GM23338 (cell line): Measurements from ENCODE around the gene CERT1. TPM values are rescaled to one million over a fixed set of nuclear protein-coding genes. Genes with fewer than 3 reads are reported as not detected.
A peak's percentile ranks its signal among the peaks of the same experiment; 100 is the strongest.

Experiments
- ATAC-seq: fragments of 200-7000 bp; cut with Tn5 transposase; 3 replicates; pipeline ENCODE4 v1.9.1; 2020
- DNase-seq: peaks from one replicate; pipeline ENCODE4 v3.0.0-alpha.2; 2015; ENCODE audit warnings: low spot score
- H2AFZ ChIP-seq: fragments of 200-600 bp; sonication (generic); 2 replicates; pipeline ENCODE4 v1.8.0; 2016; ENCODE audit warnings: antibody characterized with exemption, mild to moderate bottlenecking, moderate library complexity
- H3F3A ChIP-seq: fragments of 200-600 bp; sonication (generic); replicated peaks from 2 replicates; pipeline ENCODE4 v1.8.0; 2017; ENCODE audit warnings: antibody characterized with exemption, mixed run types, low read depth
- H3K27ac ChIP-seq: fragments of 200-600 bp; sonication (generic); 2 replicates; pipeline ENCODE4 v1.6.1; 2016; ENCODE audit warnings: low read depth
- H3K27me3 ChIP-seq: fragments of 200-600 bp; sonication (generic); 2 replicates; pipeline ENCODE4 v1.8.0; 2016; ENCODE audit warnings: mild to moderate bottlenecking, mixed run types, moderate library complexity; ENCODE audit not compliant: insufficient read depth
- H3K36me3 ChIP-seq: fragments of 200-600 bp; sonication (generic); 2 replicates; pipeline ENCODE4 v1.8.0; 2016; ENCODE audit warnings: mild to moderate bottlenecking; ENCODE audit not compliant: insufficient read depth
- H3K4me1 ChIP-seq: fragments of 200-600 bp; sonication (generic); 2 replicates; pipeline ENCODE4 v1.8.0; 2016; ENCODE audit warnings: mild to moderate bottlenecking, moderate library complexity; ENCODE audit not compliant: insufficient read depth
- H3K4me2 ChIP-seq: fragments of 200-600 bp; sonication (generic); 2 replicates; pipeline ENCODE4 v1.7.1; 2017; ENCODE audit warnings: mixed run types
- H3K4me3 ChIP-seq: fragments of 200-600 bp; sonication (generic); 2 replicates; pipeline ENCODE4 v1.6.1; 2016; ENCODE audit warnings: mixed run types
- H3K79me2 ChIP-seq: fragments of 200-600 bp; sonication (generic); replicated peaks from 2 replicates; pipeline ENCODE4 v1.8.0; 2017; ENCODE audit warnings: mild to moderate bottlenecking; ENCODE audit not compliant: insufficient read depth
- H3K9me2 ChIP-seq: fragments of 200-600 bp; sonication (generic); 2 replicates; pipeline ENCODE4 v1.8.0; 2017; ENCODE audit not compliant: insufficient read depth
- H4K20me1 ChIP-seq: fragments of 200-600 bp; sonication (generic); replicated peaks from 2 replicates; pipeline ENCODE4 v1.8.0; 2017; ENCODE audit warnings: mild to moderate bottlenecking; ENCODE audit not compliant: insufficient read depth
- H3K27ac Mint-ChIP-seq: 2 replicates; pipeline ENCODE4 v1.8.0; 2020; ENCODE audit warnings: inconsistent platforms, mild to moderate bottlenecking, moderate library complexity, mixed read lengths
- H3K27me3 Mint-ChIP-seq: 3 replicates; pipeline ENCODE4 v1.8.0; 2022; ENCODE audit warnings: low read depth, mild to moderate bottlenecking, moderate library complexity, mixed read lengths, inconsistent platforms; ENCODE audit not compliant: insufficient read depth, poor library complexity
- H3K36me3 Mint-ChIP-seq: 3 replicates; pipeline ENCODE4 v1.8.0; 2021; ENCODE audit warnings: low read depth, mild to moderate bottlenecking, inconsistent platforms, moderate library complexity, mixed read lengths
- H3K4me1 Mint-ChIP-seq: 3 replicates; pipeline ENCODE4 v1.8.0; 2020; ENCODE audit warnings: mild to moderate bottlenecking, inconsistent platforms, mixed read lengths
- H3K4me3 Mint-ChIP-seq: 3 replicates; pipeline ENCODE4 v1.8.0; 2021; ENCODE audit warnings: moderate library complexity, mild to moderate bottlenecking, inconsistent platforms, mixed read lengths
- H3K9me3 Mint-ChIP-seq: 3 replicates; pipeline ENCODE4 v1.8.0; 2020; ENCODE audit warnings: moderate library complexity, mild to moderate bottlenecking, inconsistent platforms, mixed read lengths
- CREB1 ChIP-seq: fragments of 250-450 bp; sonication (Bioruptor Pico); IDR thresholded peaks from 2 replicates; pipeline ENCODE4 v1.5.0; 2020; ENCODE audit warnings: low read depth, mild to moderate bottlenecking, moderate library complexity
- CTCF ChIP-seq, 2 experiments: fragments of 200-600 bp in 1 of 2; sonication (generic) in 1 of 2; conservative IDR thresholded peaks; 2 replicates each; pipeline versions ENCODE4 v1.5.1 to v1.6.1; 2016 to 2017; ENCODE audit warnings: antibody characterized with exemption in 2 of 2, low read depth in 2 of 2, mild to moderate bottlenecking in 2 of 2, moderate library complexity in 1 of 2
- ETS1 ChIP-seq: IDR thresholded peaks from 2 replicates; pipeline ENCODE4 v1.6.1; 2016; ENCODE audit warnings: antibody characterized with exemption
- EZH2 ChIP-seq: fragments of 200-600 bp; sonication (generic); IDR thresholded peaks from one replicate; pipeline ENCODE4 v1.8.0; 2017; ENCODE audit warnings: antibody characterized with exemption, mild to moderate bottlenecking, low read depth; ENCODE audit not compliant: unreplicated experiment
- EZH2phosphoT487 ChIP-seq: fragments of 200-600 bp; sonication (generic); IDR thresholded peaks from one replicate; pipeline ENCODE4 v1.8.1; 2018; ENCODE audit warnings: antibody characterized with exemption; ENCODE audit not compliant: unreplicated experiment
- JUNB ChIP-seq: IDR thresholded peaks from one replicate; pipeline ENCODE4 v1.6.1; 2016; ENCODE audit warnings: antibody characterized with exemption; ENCODE audit not compliant: unreplicated experiment
- NANOG ChIP-seq: IDR thresholded peaks from 2 replicates; pipeline ENCODE4 v1.6.1; 2016; ENCODE audit warnings: antibody characterized with exemption, borderline replicate concordance
- POLR2AphosphoS5 ChIP-seq: IDR thresholded peaks from 2 replicates; pipeline ENCODE4 v1.6.1; 2016; ENCODE audit warnings: antibody characterized with exemption, low read depth
- STAT1 ChIP-seq: IDR thresholded peaks from one replicate; pipeline ENCODE4 v1.6.1; 2016; ENCODE audit warnings: antibody characterized with exemption; ENCODE audit not compliant: unreplicated experiment
- ZNF114 ChIP-seq: fragments of 250-450 bp; sonication (Bioruptor Pico); IDR thresholded peaks from 2 replicates; pipeline ENCODE4 v1.5.0; 2020; ENCODE audit warnings: mild to moderate bottlenecking, moderate library complexity
- ZNF331 ChIP-seq: fragments of 250-450 bp; sonication (Bioruptor Pico); IDR thresholded peaks from 2 replicates; pipeline ENCODE4 v1.5.0; 2020; ENCODE audit warnings: low read depth, mild to moderate bottlenecking, moderate library complexity
- ZNF462 ChIP-seq: fragments of 250-450 bp; sonication (Bioruptor Pico); IDR thresholded peaks from 2 replicates; pipeline ENCODE4 v1.5.0; 2020; ENCODE audit warnings: mild to moderate bottlenecking, moderate library complexity
- polyA plus RNA-seq: library from polyadenylated mRNA; unstranded; fragments of >200 nt; fragmentation: Nextera tagmentation; extraction: Ambion mirVana; gene quantifications from 2 replicates; pipeline ENCODE4 v1.2.1, GENCODE V29; 2016
- total RNA-seq: library from RNA; depleted of rRNA; stranded (reverse); fragments of >200 nt; shearing (Covaris generic); gene quantifications from 2 replicates; pipeline ENCODE4 v1.2.3, GENCODE V29; 2014
- TF ChIP-seq, protein P1 (sequence below): IDR thresholded peaks from one replicate; pipeline ENCODE4 v1.6.1; 2018; ENCODE audit warnings: antibody characterized with exemption; ENCODE audit not compliant: unreplicated experiment

The CERT1 gene
- total and polyA plus RNA-seq, 2 experiments from 2014 or later, result 36.5 to 40.7 TPM

DNA sequence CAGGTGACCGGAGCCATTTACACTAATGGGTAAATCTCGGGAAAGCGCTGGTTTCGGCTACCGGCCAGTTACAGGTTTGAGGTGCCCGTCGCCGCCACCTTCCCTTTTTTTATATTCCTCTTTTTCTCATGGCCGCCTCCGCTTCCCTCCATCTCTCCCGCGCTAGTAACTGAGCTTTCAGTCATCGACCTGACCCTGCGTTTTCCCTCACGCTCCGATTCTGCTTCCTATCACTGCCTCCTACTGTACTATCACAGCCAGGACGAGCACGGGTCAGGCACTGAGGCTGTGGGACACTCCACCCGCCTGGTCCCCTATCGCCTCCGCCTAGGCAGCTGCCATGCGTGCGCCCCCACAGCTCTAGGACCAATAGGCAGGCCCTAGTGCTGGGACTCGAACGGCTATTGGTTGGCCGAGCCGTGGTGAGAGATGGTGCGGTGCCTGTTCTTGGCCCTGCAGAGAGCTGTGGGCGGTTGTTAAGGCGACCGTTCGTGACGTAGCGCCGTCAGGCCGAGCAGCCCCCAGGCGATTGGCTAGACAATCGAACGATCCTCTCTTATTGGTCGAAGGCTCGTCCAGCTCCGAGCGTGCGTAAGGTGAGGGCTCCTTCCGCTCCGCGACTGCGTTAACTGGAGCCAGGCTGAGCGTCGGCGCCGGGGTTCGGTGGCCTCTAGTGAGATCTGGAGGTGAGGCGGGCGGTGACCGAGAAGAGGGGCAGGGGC is 174.7 kb downstream of the CERT1 start, which contains the start of gene HMGCR:
Gene HMGCR, plus strand, starts transcription at position 606 of the 722 bp plus-strand sequence. CDS start 5,386 bp downstream, outside the sequence.
- no peaks in the 10 kb centered on the region for H3K36me3 ChIP-seq
- Mint-ChIP-seq H3K9me3 (peaks cover 10% of the 10 kb centered on the region; the same call in 2 of the 3 replicates), H3K27me3 (peaks cover 4% of the 10 kb centered on the region), H3K36me3 (peaks cover 23% of the 10 kb centered on the region), H3K4me3 (no peak within 1 kb of the TSS), H3K4me1 (peaks cover 21% of the 10 kb centered on the region), H3K27ac (no peak within 1 kb of the TSS)
- peak within 1 kb of the TSS; percentile 94 for H3K4me3 ChIP-seq
- no peaks in the 10 kb centered on the region for H3K9me2 ChIP-seq
- H3K79me2 ChIP-seq, result peaks cover 47% of the 10 kb centered on the region
- no peak within 1 kb of the TSS for H2AFZ ChIP-seq
- TF ChIP-seq ZNF331 (CRISPR knock-in tag) (no peak), NANOG (0 out of 2 replicates have a peak, but pooled peaks have one; percentile 42), EZH2phosphoT487 (no peak), STAT1 (no peak), ZNF114 (CRISPR knock-in tag) (no peak), ZNF462 (CRISPR knock-in tag) (no peak), CTCF (conservative IDR thresholded peaks at IDR 0.05; ENCODE audit: low read depth in 2 of 2) (peak in 1 of 2 experiments; percentile 72; a peak in 3 of 4 replicates), JUNB (no peak), ETS1 (0 out of 2 replicates have a peak, but pooled peaks have one; percentile 34), CREB1 (CRISPR knock-in tag) (peak; percentile 90), POLR2AphosphoS5 (peak; percentile 96), EZH2 (no peak)
- TF ChIP-seq, protein P1, sequence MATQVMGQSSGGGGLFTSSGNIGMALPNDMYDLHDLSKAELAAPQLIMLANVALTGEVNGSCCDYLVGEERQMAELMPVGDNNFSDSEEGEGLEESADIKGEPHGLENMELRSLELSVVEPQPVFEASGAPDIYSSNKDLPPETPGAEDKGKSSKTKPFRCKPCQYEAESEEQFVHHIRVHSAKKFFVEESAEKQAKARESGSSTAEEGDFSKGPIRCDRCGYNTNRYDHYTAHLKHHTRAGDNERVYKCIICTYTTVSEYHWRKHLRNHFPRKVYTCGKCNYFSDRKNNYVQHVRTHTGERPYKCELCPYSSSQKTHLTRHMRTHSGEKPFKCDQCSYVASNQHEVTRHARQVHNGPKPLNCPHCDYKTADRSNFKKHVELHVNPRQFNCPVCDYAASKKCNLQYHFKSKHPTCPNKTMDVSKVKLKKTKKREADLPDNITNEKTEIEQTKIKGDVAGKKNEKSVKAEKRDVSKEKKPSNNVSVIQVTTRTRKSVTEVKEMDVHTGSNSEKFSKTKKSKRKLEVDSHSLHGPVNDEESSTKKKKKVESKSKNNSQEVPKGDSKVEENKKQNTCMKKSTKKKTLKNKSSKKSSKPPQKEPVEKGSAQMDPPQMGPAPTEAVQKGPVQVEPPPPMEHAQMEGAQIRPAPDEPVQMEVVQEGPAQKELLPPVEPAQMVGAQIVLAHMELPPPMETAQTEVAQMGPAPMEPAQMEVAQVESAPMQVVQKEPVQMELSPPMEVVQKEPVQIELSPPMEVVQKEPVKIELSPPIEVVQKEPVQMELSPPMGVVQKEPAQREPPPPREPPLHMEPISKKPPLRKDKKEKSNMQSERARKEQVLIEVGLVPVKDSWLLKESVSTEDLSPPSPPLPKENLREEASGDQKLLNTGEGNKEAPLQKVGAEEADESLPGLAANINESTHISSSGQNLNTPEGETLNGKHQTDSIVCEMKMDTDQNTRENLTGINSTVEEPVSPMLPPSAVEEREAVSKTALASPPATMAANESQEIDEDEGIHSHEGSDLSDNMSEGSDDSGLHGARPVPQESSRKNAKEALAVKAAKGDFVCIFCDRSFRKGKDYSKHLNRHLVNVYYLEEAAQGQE, result no peak
- peak within 1 kb of the TSS; percentile 69 for H3K27ac ChIP-seq
- peaks cover 39% of the 10 kb centered on the region for H4K20me1 ChIP-seq
- H3F3A ChIP-seq, result no peaks in the 10 kb centered on the region
- H3K4me2 ChIP-seq, result peak within 1 kb of the TSS; percentile 95
- no peaks in the 10 kb centered on the region for H3K27me3 ChIP-seq
- ATAC-seq (peak; percentile 96), DNase-seq (peak; percentile 99)
- H3K4me1 ChIP-seq, result peaks cover 9% of the 10 kb centered on the region; the same call in 1 of the 2 replicates
